ENCODE data around the gene PRDX5.

Gene PRDX5

GRCh38 chr11:64369440-64370421, 51.8 kb downstream of the PRDX5 start:
- Mint-ChIP-seq H3K9me3 (no peaks in the 10 kb centered on the region), H3K4me1 (ENCODE audit: low read depth) (peaks cover 13% of the 10 kb centered on the region), H3K27me3 (no peaks in the 10 kb centered on the region), H3K36me3 (ENCODE audit: low read depth) (peaks cover 79% of the 10 kb centered on the region), H3K4me3 (no peak overlapping the region), H3K27ac (no peak overlapping the region)
- intact Hi-C loops (cut with micrococcal nuclease): no loop called here

- peaks cover 13% of the 10 kb centered on the region for H3K4me1 Mint-ChIP-seq (ENCODE audit: low read depth)
- peaks cover 65% of the 10 kb centered on the region for H3K36me3 Mint-ChIP-seq (ENCODE audit: low read depth)
- H3K4me3 Mint-ChIP-seq: no peak overlapping the region
- intact Hi-C loops (cut with micrococcal nuclease): no loop called here
- no peak overlapping the region for H3K27ac Mint-ChIP-seq
- no peaks in the 10 kb centered on the region for H3K9me3 Mint-ChIP-seq
- no peaks in the 10 kb centered on the region for H3K27me3 Mint-ChIP-seq
Measured at GRCh38 chr11:64371201-64371600, 53.3 kb downstream of the PRDX5 start.
